ENCODE measurements around the gene CCNI2.

The CCNI2 gene

DNA sequence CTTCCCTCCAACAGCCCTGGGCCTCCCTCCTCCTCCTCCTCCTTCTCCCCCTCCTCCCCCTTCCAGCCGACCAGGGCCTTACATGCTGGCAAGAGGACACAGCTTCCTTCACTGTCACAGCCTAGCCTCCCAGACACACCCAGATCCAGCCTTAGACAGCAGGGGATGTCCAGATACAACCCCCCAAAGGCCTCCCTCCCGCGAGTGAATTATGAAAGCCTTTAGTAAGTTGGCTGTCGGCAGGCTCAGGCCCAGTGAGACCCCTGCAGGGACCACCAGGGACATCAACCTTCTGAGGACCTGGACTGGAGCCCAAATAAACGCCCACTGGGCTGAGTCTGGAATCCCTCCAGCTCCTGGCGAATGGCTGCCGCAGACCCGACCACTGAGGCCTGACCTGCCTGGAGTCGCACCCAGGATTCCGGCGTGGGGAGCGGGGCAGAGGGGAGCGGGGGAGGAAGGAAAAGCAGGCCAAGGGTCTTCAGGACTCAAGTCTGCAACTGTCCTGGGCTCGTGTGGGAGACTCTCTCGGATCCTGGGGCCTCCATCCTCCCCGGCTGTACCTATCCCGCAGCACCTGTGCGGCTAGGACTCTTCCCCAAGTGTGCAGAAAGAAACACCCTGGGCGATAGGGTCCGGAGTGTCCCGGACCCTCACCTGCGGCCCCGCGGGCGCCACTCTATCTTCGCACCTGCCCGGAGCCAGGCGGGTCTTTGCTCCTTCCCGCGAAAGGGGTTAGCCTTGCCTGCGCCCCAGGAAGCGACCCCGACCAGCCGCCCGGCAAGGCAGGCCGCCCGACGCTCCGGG, 29.1 kb downstream of the CCNI2 start:
- no peak for DNase-seq (ENCODE audit: low read depth)
- H3K4me3 ChIP-seq (ENCODE audit: low read depth, low read length) = peak overlapping the region; percentile 60
- TF ChIP-seq, protein P1, sequence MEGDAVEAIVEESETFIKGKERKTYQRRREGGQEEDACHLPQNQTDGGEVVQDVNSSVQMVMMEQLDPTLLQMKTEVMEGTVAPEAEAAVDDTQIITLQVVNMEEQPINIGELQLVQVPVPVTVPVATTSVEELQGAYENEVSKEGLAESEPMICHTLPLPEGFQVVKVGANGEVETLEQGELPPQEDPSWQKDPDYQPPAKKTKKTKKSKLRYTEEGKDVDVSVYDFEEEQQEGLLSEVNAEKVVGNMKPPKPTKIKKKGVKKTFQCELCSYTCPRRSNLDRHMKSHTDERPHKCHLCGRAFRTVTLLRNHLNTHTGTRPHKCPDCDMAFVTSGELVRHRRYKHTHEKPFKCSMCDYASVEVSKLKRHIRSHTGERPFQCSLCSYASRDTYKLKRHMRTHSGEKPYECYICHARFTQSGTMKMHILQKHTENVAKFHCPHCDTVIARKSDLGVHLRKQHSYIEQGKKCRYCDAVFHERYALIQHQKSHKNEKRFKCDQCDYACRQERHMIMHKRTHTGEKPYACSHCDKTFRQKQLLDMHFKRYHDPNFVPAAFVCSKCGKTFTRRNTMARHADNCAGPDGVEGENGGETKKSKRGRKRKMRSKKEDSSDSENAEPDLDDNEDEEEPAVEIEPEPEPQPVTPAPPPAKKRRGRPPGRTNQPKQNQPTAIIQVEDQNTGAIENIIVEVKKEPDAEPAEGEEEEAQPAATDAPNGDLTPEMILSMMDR (IDR thresholded peaks at IDR 0.05; ENCODE audit: insufficient read depth, low read depth, low read length, missing control alignments) = no peak

DNA sequence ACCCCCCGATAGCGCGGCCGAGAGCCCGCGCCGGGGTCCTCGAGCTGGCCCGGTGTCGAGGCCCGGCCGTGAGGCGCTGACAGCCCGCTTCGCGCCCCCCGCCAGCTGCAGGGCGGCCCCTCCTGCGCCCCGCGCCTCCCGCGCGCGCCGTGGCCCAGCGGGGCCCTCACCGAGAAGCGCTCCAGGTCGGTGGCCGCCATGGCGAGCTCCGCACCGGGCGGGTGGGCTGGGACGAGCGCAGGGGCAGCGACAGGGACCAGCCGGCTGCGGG, 29.6 kb downstream of the CCNI2 start:
- TF ChIP-seq, protein P1 (IDR thresholded peaks at IDR 0.05; ENCODE audit: insufficient read depth, low read depth, low read length, missing control alignments) = no peak
- peak overlapping the region; percentile 60 for H3K4me3 ChIP-seq (ENCODE audit: low read depth, low read length)
- DNase-seq (ENCODE audit: low read depth) = no peak

DNA sequence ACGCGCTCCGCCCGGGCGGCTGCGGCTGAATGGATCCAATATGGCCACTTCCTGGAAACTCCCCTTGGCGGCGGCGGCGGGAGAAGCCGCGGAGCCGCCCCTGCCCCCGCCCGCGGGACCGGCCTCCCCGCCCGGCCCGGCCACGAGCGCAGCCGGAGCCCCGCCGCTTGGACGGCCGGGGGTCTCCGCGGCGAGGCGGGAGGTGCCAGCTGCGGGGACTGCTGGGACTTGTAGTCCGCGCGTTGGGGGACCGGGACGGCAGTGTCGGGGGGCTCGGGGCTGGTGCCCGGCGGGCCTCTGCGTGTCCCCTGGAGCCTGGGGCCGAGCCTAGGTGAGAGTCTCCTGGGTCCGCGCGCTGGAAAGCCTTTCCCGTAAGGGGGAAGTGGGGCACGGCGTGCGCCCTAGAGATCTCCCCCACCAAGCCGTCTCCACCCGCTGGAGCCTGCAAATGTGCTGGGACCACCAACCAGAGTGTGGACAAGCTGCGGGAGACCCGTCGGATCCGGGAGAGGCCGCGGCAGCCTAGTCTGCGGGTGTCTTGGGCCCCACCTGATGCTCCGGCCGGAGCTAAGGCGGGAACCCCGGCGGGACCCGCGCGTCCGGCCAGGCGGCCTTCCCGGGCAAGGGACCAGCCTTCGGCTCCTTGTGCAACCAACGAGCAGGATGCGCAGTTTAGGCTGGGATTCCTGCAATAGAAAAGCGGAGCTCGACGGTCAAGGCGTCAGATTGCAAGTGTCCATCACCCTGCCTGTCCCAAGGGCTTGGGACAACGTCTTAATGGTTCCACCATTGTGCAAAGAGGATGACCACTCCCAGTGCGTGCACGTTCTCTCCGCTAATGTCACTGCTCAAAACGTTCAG, 30.2 kb downstream of the CCNI2 start, which contains the start of gene SEPTIN8:
Gene SEPTIN8, minus strand, starts transcription at position 31 of the 861 bp plus-strand sequence. CDS start 102 bp downstream, outside the sequence.
- peak within 1 kb of the TSS; percentile 60 for H3K4me3 ChIP-seq (ENCODE audit: low read depth, low read length)
- TF ChIP-seq, protein P1 (IDR thresholded peaks at IDR 0.05; ENCODE audit: insufficient read depth, low read depth, low read length, missing control alignments) = no peak
- DNase-seq (ENCODE audit: low read depth) = peak; percentile 54

DNA sequence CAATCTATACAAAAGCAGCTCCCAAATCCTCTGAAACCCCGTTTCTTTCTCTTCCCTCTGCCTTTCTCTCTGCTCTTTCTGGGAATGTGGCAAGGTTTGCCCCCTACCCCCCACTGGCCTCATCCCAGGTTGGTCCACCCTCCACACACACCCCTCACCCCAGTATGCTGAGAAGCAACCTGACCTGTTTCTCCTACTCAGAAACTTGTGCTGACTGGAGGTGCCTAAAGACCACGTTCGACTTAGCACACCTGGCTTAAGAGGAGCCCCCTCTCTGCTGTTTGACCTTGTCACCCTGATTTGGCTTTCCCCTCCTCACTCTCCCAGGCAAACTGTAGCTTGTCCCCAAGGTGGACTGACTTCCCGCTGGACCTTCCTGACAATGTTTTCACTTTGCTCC, 30.9 kb downstream of the CCNI2 start:
- peak overlapping the region; percentile 60 for H3K4me3 ChIP-seq (ENCODE audit: low read depth, low read length)
- TF ChIP-seq, protein P1 (IDR thresholded peaks at IDR 0.05; ENCODE audit: insufficient read depth, low read depth, low read length, missing control alignments) = no peak
- no peak for DNase-seq (ENCODE audit: low read depth)

DNA sequence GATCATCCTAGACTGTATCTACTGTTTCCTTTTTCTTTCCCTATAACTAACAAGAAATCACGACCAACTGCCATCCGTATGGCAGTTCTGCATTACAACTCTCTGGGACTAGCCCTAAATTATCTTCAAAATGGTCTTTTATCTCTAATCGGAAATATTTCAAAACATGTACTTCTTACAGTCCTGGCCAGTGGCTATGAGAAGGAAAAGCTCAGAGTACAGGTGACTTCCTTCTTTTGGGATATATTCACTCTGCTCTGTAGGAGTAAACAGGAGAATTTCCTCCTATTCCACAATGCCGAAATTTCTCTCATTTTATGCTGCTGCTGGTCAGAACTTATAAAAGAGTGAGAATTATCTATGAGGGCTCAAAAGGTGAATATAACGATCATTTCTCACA, 31.6 kb downstream of the CCNI2 start:
- H3K4me3 ChIP-seq (ENCODE audit: low read depth, low read length) = no peak overlapping the region
- no peak for DNase-seq (ENCODE audit: low read depth)
- TF ChIP-seq, protein P1 (IDR thresholded peaks at IDR 0.05; ENCODE audit: insufficient read depth, low read depth, low read length, missing control alignments) = no peak

DNA sequence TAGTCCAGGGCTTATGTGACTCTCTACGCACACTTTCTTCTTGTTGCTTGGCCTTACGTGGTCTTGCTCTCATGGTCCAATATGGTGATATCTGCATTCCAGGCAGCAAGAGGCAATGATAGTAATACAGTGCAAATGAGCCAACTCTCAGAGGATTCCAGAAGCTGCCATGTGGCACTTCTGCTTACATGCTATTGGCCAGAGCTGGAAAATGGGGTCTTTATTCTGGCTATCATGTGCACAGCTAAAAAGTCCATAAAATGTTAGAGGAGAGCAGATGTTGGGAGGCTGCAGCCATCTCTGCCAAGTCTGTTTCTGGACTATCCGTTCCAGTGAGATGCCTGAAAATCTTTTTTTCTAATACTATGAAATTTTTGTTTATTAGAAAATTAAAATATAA, 32.7 kb downstream of the CCNI2 start:
- H3K4me3 ChIP-seq (ENCODE audit: low read depth, low read length) = no peak overlapping the region
- DNase-seq (ENCODE audit: low read depth) = no peak
- TF ChIP-seq, protein P1 (IDR thresholded peaks at IDR 0.05; ENCODE audit: insufficient read depth, low read depth, low read length, missing control alignments) = no peak
